NCI-H1694 treated with DMSO at 0.1 percent for 48 hours (cell line): Measurements from ENCODE around the gene TMTC1.
A peak's percentile ranks its signal among the peaks of the same experiment; 100 is the strongest.
"Not testable (repeated sequence)": the region's sequence is repeated elsewhere in the genome, so short reads cannot be mapped to it uniquely, and the experiment has no call there.

Experiments
- DNase-seq: peaks from one replicate; lab custom pipeline; 2025; lab: John Stamatoyannopoulos, UW

Gene TMTC1

DNA sequence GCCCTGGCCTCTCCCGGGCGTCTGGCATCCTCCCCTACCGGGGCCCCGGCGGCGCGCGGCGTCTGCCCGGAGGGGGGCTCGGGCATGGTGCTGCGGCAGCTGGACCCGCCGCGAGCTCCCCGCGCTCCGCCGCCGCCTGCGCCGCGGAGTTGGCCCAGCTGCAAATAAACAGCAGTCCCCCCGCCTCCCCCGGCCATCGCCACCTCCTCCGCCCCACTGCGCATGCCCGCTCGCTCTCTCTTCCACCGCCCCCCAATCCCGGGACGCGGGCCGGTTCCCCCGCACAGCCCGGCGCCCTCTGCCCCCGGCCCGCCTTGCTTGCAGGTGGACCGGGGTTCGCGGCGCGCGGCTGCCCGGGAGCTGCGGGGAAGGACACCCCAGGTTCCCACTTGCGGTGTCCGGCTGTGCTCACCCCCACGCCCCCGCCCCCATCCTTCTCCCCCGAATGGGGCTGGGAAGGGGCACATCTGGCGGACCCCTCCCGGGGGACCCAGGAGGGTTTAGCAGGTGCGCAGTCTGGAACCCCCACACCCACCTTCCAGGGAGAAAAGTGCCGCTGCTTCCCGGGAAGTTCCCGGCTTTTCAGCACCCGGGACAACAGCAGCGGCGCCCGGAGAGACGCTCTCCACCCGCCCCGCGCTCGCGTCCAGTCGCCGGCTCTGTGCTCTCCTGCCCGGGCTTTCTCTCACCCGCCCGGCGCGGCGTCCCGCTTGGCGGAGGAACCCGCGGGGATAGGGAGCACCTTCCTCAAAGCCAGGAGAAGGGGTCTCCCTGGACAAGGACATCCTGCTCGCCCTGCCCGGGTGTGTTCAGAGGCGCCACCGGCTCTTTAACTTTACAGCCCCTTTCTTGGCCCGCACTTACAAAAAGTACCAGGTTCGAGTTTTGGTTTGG lies at the start of gene TMTC1:
Gene TMTC1 (minus strand): TSS at position 170 of the 894 bp plus-strand sequence. CDS start 191 bp downstream, outside the sequence.
- peak; percentile 41 for DNase-seq

- DNase-seq, result no peak
Observed at GRCh38 chr12:29831173-29831572, 47.4 kb upstream of the TMTC1 start.

DNA sequence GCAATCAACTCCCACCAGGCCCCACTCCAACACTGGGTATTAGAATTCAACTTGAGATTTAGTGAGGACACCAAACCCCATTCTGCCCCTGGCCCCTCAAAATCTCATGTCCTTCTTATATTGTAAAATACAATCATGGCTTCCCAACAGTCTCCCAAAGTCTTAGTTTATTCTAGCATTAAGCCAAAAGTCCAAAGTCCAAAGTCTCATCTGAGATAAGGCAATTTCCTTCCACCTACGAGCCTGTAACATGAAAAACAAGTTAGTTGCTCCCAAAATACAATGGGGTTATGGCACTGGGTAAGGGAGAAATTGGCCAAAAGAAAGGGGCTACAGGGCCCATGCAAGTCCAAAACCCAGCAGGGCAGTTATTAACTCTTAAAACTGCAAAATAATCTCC lies 46.6 kb upstream of the TMTC1 start:
- no peak for DNase-seq

DNA sequence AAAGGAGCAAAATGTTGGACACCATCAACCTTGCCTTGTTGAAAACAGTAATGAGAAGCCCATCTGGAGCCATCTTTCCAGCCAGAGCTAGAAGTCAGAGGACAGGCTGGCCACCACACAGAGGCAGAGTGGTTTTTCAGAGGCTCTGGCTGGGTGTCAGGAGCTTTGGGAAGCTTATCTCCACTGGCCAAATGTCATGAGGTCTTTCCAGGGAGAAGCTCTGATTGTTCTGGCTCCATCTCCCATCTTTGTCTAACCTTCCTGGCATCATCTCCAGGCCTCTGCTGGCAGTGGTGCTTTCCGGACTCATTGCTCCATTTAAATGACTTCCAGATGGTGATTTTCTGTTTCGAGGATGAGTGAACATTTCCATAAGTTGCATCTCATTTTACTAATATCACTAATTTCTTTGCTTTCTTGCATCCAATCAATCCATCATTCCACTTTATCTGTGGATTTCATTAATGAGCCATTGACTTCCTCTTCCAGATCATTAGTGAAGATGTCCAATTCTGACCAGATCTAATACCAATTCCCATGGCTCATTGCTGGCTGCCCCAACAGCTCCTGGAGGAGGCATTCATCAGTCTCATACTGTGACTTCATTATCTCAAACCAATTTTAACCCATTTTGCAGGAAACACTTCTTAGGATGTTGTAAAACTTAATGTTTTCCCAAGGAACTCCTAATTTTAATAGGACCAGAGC lies 35.3 kb upstream of the TMTC1 start:
- no peak for DNase-seq

- DNase-seq, result no peak
Observed at GRCh38 chr12:29816874-29817725, 33.4 kb upstream of the TMTC1 start.

GRCh38 chr12:29809616-29810361 lies 26.0 kb upstream of the TMTC1 start:
- not testable (repeated sequence) for DNase-seq

DNA sequence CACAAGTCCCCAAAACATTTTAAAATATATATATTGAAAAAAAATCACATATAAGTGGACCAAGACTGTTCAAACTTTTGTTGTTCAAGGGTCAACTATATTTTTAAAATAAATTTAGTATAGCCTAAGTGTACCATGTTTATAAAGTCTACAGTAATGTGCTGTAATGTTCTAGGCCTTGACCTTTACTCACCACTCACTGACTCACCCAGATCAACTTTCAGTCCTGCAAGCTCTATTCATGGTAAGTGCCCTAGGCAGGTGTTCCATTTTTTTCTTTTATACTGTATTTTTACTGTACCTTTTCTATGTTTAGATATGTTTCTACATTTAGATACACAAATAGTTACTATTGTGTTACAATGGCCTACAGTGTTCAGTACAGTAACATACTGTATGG lies 23.4 kb upstream of the TMTC1 start:
- no peak for DNase-seq

DNA sequence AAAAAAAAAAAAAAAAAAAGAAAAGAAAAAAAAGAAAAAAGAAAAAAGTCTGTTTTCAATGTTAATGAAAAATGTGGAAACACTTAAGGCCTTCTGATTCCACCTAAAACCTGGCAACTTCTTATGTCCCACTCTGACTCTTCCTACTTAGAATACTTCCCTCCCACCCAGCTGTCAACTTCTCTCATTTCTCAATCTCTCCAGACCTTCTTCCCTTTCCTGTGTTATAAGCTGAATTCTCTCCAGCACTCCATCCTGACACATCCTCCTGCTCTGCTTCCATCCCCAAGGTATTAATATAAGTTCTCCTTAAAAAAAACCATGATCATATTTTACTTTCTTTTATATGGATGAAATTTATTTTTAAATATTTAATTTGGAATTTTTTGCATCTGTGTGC lies 20.3 kb upstream of the TMTC1 start:
- no peak for DNase-seq

GRCh38 chr12:29799591-29799990 lies 15.8 kb upstream of the TMTC1 start:
- no peak for DNase-seq

- no peak for DNase-seq
Observed at GRCh38 chr12:29797565-29798355, 14.0 kb upstream of the TMTC1 start.

DNA sequence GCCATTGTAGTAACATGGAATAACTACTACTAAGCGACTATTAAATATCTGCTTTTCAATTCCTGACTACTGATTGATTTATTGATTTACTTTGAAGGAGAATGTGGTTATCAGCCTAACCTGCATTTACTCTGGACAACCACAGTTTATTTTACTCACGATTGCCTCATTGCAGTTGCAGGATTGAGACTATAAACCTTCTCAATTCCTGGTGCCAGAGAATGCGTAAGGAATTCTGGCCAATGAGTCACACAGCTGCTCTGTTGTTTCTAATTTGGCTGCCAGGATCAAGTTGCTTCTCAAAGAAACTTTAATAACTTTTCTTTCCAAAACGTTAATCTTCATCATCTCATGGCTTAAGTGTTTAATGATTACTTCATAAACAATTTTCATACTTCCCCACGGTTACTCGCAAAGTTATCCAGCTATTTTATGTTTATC lies 13.1 kb upstream of the TMTC1 start:
- DNase-seq, result no peak

DNA sequence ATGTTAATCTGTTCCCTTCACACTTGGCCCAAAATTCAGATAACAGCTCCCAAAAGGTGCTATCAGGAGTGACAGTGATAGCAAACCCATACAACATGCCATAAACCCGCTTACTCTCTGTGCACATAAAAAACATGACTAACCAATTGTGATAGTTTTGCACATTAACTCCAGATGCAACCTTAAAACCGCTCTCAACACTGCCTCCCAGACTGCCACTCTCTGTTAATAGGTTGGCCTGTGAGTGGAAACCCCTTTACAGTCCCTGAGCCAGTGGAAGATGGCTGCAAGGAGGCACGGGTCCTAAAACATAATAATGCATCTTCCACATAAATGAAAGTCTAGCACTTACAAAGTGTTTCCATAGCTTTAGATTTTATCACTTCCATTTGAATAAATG lies 12.0 kb upstream of the TMTC1 start:
- no peak for DNase-seq

- DNase-seq, result no peak
Observed at GRCh38 chr12:29794862-29795261, 11.1 kb upstream of the TMTC1 start.

DNA sequence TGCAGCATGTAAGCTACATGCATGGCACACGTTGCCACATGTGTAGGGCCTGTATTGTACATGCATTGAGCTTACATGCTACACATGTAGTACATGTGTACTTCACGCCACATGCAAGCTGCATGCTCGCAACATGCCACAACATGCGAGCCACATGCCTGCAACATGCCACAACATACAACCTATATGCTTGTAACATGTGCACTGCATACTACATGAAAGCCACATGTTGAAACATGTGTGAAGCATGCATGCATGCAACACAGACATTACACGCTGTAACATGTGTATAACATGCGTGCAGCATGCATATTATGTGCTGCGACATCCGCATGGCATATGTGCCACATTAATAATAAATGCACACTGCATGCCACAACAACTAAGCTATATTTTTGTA lies 9.1 kb upstream of the TMTC1 start:
- DNase-seq, result no peak

- no peak for DNase-seq
Observed at GRCh38 chr12:29792132-29792531, 8.4 kb upstream of the TMTC1 start.

DNA sequence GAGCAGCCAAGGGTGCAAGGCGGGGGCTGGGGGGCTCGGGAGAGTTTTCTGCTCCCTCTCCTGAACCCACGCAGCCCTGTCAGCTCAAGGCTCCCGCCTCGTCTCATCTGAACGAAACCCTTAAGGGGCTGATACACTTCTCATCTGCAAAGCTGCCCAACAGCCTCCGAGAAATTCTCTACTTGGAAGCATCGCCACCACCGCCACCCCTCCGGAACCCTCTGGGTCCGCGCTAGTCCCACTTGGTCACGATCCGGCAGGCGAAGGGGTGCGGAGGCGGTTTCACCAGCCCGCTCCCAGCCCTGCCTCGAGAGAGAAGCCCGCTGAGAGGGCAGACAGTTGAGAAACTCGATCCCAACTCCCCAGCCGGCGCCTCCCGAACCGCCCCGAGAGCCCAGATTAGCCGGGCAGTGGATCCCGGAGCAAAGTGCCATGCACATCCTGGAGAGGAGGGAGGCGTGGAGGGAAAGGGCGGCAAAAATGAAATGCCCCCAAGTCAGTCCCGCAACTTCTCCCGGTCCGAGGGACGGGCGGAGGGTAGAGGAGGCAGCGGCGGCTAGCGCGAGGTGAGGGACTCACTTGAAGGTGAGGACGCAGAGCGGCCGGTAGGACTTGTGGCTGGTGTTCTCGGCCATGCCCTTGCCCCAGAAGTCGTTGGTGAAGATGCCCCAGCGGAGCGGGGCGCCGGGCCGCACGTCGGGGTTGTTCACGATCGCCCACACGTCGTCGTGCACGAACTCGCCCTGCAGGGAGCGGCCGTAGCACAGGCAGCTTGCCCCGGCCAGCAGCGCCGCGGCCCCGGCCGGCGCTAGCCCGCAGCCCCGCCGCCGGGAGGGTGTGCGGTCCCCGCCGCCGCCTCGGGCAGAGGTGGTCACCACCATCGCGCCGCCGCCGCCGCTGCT lies 620 bp downstream of the TMTC1 start:
- DNase-seq, result peak; percentile 22

- peak; percentile 15 for DNase-seq
Observed at GRCh38 chr12:29782285-29782870, 1.4 kb downstream of the TMTC1 start.

DNA sequence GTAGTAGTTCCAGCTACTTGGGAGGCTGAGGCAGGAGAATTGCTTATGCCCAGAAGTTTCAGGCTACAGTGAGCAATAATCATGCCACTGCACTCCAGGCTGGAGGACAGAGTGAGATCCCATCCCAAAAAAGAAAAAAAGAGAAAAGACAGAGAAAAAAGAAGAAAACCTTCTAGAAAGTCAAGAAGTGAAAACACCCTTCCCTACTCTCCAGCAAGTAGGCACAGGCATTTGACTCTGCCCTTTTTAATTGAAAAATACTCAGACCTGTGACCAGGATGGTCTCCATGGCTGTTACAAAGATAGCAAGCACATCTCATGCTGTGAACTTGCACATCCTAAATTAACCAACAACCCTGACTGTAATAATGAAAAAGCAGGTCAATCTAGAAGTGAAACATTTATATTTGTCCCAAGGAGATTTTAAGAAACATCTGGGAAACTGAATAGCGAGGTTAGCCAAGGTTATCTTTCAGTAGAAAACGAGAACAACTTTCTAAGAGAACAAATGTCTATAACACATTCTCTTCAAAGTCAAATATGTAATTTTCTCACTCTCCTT lies 2.0 kb downstream of the TMTC1 start:
- DNase-seq, result no peak

GRCh38 chr12:29781188-29781587 lies 2.6 kb downstream of the TMTC1 start:
- DNase-seq, result no peak
